IMR-90 (cell line): ENCODE data around the gene SF3B3. TPM values are rescaled to one million over a fixed set of nuclear protein-coding genes. Genes with fewer than 3 reads are reported as not detected.

Experiments used
- ATAC-seq: fragments of 200-7000 bp; cut with Tn5 transposase; 2 replicates; pipeline ENCODE4 v1.9.1; 2020; ENCODE audit warnings: low read depth, mild to moderate bottlenecking, moderate library complexity
- BruUV-seq: library from RNA; stranded (reverse); fragments of 400-500 nt; replicated peaks from 2 replicates; lab custom pipeline; 2021; lab: Mats Ljungman, UMichigan
- CTCF ChIA-PET: fragments of 300-600 bp; formaldehyde crosslinking; extraction: SDS; loops from one replicate; lab custom pipeline; 2021; ENCODE audit warnings: antibody characterized with exemption; lab: Yijun Ruan, JAX
- POLR2A ChIA-PET: fragments of 300-600 bp; sonication (Branson Sonifier 250); formaldehyde crosslinking; loops from one replicate; lab custom pipeline; 2022; ENCODE audit warnings: antibody characterized with exemption; ENCODE audit not compliant: unreplicated experiment; lab: Charles Lee
- DNase-seq: peaks from one replicate; pipeline ENCODE4 v3.0.0; 2013
- H2AFZ ChIP-seq: replicated peaks from 2 replicates; pipeline ENCODE3; 2013; ENCODE audit warnings: low read length, mild to moderate bottlenecking; ENCODE audit not compliant: poor library complexity
- H2AK5ac ChIP-seq: 2 replicates; pipeline ENCODE4 v1.6.1; 2013; ENCODE audit warnings: low read depth, low read length, inconsistent platforms
- H2AK9ac ChIP-seq: replicated peaks from 2 replicates; pipeline ENCODE3; 2013; ENCODE audit warnings: mild to moderate bottlenecking, low read depth, low read length, moderate library complexity; ENCODE audit not compliant: poor library complexity
- H2BK120ac ChIP-seq: 2 replicates; pipeline ENCODE4 v1.6.1; 2013; ENCODE audit warnings: low read depth, low read length, inconsistent platforms
- H2BK15ac ChIP-seq: 3 replicates; pipeline ENCODE4 v1.6.1; 2013; ENCODE audit warnings: low read depth, low read length, inconsistent platforms
- H2BK20ac ChIP-seq: 2 replicates; pipeline ENCODE4 v1.6.1; 2013; ENCODE audit warnings: low read depth, mild to moderate bottlenecking, inconsistent platforms, low read length, moderate library complexity
- H2BK5ac ChIP-seq: 2 replicates; pipeline ENCODE4 v1.6.1; 2013; ENCODE audit warnings: mild to moderate bottlenecking, low read depth, low read length, inconsistent platforms; ENCODE audit not compliant: poor library complexity, severe bottlenecking
- H3K14ac ChIP-seq: replicated peaks from 2 replicates; pipeline ENCODE4 v1.6.1; 2013; ENCODE audit warnings: low read depth, low read length, inconsistent platforms
- H3K18ac ChIP-seq: 2 replicates; pipeline ENCODE4 v1.6.1; 2013; ENCODE audit warnings: low read depth, low read length, control low read depth
- H3K23ac ChIP-seq: 2 replicates; pipeline ENCODE4 v1.6.1; 2013; ENCODE audit warnings: low read depth, low read length, inconsistent platforms
- H3K27ac ChIP-seq: 2 replicates; pipeline ENCODE4 v1.5.1; 2013; ENCODE audit warnings: mild to moderate bottlenecking, control low read depth, low read length; ENCODE audit not compliant: insufficient read depth
- H3K27me3 ChIP-seq: 2 replicates; pipeline ENCODE4 v1.6.1; 2013; ENCODE audit warnings: low read length; ENCODE audit not compliant: control insufficient read depth, insufficient read depth
- H3K36me3 ChIP-seq: 2 replicates; pipeline ENCODE4 v1.6.1; 2013; ENCODE audit warnings: low read length, mixed read lengths; ENCODE audit not compliant: control insufficient read depth, insufficient read depth
- H3K4ac ChIP-seq: 2 replicates; pipeline ENCODE4 v1.6.1; 2013; ENCODE audit warnings: low read depth, low read length, inconsistent platforms
- H3K4me1 ChIP-seq: 2 replicates; pipeline ENCODE4 v1.6.1; 2013; ENCODE audit warnings: low read length, mixed read lengths; ENCODE audit not compliant: control insufficient read depth, insufficient read depth
- H3K4me2 ChIP-seq: 2 replicates; pipeline ENCODE4 v1.6.1; 2013; ENCODE audit warnings: low read depth, mild to moderate bottlenecking, control low read depth, low read length, moderate library complexity
- H3K4me3 ChIP-seq: 2 replicates; pipeline ENCODE4 v1.5.1; 2013; ENCODE audit warnings: low read depth, mild to moderate bottlenecking, control low read depth, low read length, moderate library complexity; ENCODE audit not compliant: insufficient read depth
- H3K56ac ChIP-seq: 2 replicates; pipeline ENCODE4 v1.6.1; 2013; ENCODE audit warnings: low read length, inconsistent platforms; ENCODE audit not compliant: insufficient read depth; ENCODE audit errors: extremely low read depth
- H3K79me1 ChIP-seq, 2 experiments: 2 replicates each; pipeline ENCODE4 v1.6.1; 2013; ENCODE audit warnings: low read length in 2 of 2, inconsistent platforms in 1 of 2, low read depth in 1 of 2
- H3K9ac ChIP-seq: 2 replicates; pipeline ENCODE4 v1.6.1; 2013; ENCODE audit warnings: low read depth, low read length, control low read depth
- H3K9me1 ChIP-seq: 2 replicates; pipeline ENCODE4 v1.6.1; 2013; ENCODE audit warnings: low read length, inconsistent platforms; ENCODE audit not compliant: insufficient read depth
- H3K9me3 ChIP-seq: 2 replicates; pipeline ENCODE4 v1.6.1; 2013; ENCODE audit warnings: low read length; ENCODE audit not compliant: control insufficient read depth, insufficient read depth
- H4K20me1 ChIP-seq: 2 replicates; pipeline ENCODE4 v1.6.1; 2013; ENCODE audit warnings: low read length, inconsistent platforms; ENCODE audit not compliant: insufficient read depth
- H4K5ac ChIP-seq: 2 replicates; pipeline ENCODE4 v1.6.1; 2013; ENCODE audit warnings: mild to moderate bottlenecking, low read depth, low read length, control low read depth
- H4K8ac ChIP-seq, 2 experiments: 2 replicates each; pipeline ENCODE4 v1.6.1; 2013; ENCODE audit warnings: low read depth in 2 of 2, low read length in 2 of 2, control low read depth in 1 of 2, inconsistent platforms in 1 of 2
- H4K91ac ChIP-seq: 2 replicates; pipeline ENCODE4 v1.6.1; 2013; ENCODE audit warnings: low read depth, low read length, inconsistent platforms; ENCODE audit not compliant: insufficient read depth
- RCOR1 ChIP-seq: IDR thresholded peaks from 2 replicates; pipeline ENCODE4 v1.6.1; 2012; ENCODE audit warnings: mild to moderate bottlenecking, low read length, improper control_type of control experiment; ENCODE audit not compliant: insufficient replicate concordance
- WGBS, 2 experiments: methylation state at CpG; one replicate each; pipeline versions ENCODE4 v1.1.5 to v1.1.7; 2013; ENCODE audit warnings: missing lambda C conversion rate in 2 of 2; ENCODE audit not compliant: insufficient read length in 1 of 2; ENCODE audit errors: extremely low coverage in 2 of 2; 5-methylcytosine and 5-hydroxymethylcytosine counted together
- dilution Hi-C: fragments of 300-500 bp; cut with HindIII; formaldehyde crosslinking; loops from one replicate; pipeline ENCODE4 v1.14.3; 2018; ENCODE audit warnings: low sequenced_read_pairs; ENCODE audit not compliant: unreplicated experiment
- in situ Hi-C: fragments of 300-500 bp; cut with MboI; formaldehyde crosslinking; loops from 3 replicates; pipeline ENCODE4 v1.14.3; 2019; ENCODE audit warnings: low sequenced_read_pairs, inconsistent platforms, mixed read lengths
- intact Hi-C: fragments of 100-400 bp; cut with micrococcal nuclease; formaldehyde crosslinking; loops from 2 replicates; pipeline ENCODE4 v1.10.0; 2022
- polyA plus RNA-seq, 3 experiments: library from polyadenylated mRNA; depleted of rRNA; stranded (reverse); fragments of >200 nt; gene quantifications; 2 replicates each; pipeline ENCODE4 v1.2.3, GENCODE V29; 2012; ENCODE audit warnings: low replicate concordance in 1 of 3
- total RNA-seq: library from RNA; depleted of rRNA; stranded (reverse); fragments of >200 nt; gene quantifications from 2 replicates; pipeline ENCODE4 v1.2.3, GENCODE V29; 2012

The SF3B3 gene
- total and polyA plus RNA-seq, 2 of the 4 experiments (the other 2 are of a cell fraction), result 97.9 to 134 TPM

- BruUV-seq, result no TSS peak
- Histone ChIP-seq H2BK5ac (no peak overlapping the region), H2BK15ac (no peak overlapping the region), H2BK20ac (no peak overlapping the region), H2AK5ac (no peak overlapping the region), H2BK120ac (no peak overlapping the region), H4K5ac (no peak overlapping the region), H2AFZ (no peak overlapping the region), H3K9ac (no peak overlapping the region), H3K79me1 (peaks cover 0 to 7% of the 10 kb centered on the region in 2 experiments; a peak in 1 of 4 replicates), H3K4me1 (peaks cover 15% of the 10 kb centered on the region), H3K4ac (no peak overlapping the region), H3K4me2 (no peak overlapping the region), H4K20me1 (no peaks in the 10 kb centered on the region), H3K9me3 (no peaks in the 10 kb centered on the region), H3K9me1 (peaks cover 27% of the 10 kb centered on the region), H3K27ac (no peak overlapping the region), H4K91ac (no peak overlapping the region), H3K36me3 (peaks cover 52% of the 10 kb centered on the region), H3K18ac (no peak overlapping the region), H4K8ac (no peak overlapping the region), H3K4me3 (no peak overlapping the region), H3K23ac (no peak overlapping the region), H2AK9ac (peak overlapping the region; percentile 15), H3K56ac (no peak overlapping the region), H3K14ac (no peak overlapping the region), H3K27me3 (no peaks in the 10 kb centered on the region)
- WGBS, 2 experiments, result 83% methylated on average over 2 of the region's 10 CpGs; no CpG with 5 or more reads in 1 of the 2 experiments
- in situ Hi-C loops (no loop called here), intact Hi-C loops (loop anchor here (5.0 kb wide), 1 partner anchor 82 kb away; no protein-coding TSS in a partner anchor), dilution Hi-C loops (no loop called here)
- POLR2A ChIA-PET, result no interaction called here
- ATAC-seq (no peak), DNase-seq (no peak)
- CTCF ChIA-PET, result no interaction called here
- TF ChIP-seq RCOR1, result no peak
These were observed 44.7 kb upstream of the SF3B3 start for GRCh38 chr16:70478912-70479341.
